Urinary bladder (tissue), 4 donors: ENCODE data around the gene ENTREP3. TPM values are rescaled to one million over a fixed set of nuclear protein-coding genes. Genes with fewer than 3 reads are reported as not detected.

ENCODE experiments used
- DNase-seq: peaks from one replicate; pipeline ENCODE4 v3.0.0-alpha.2; 2015; ENCODE audit errors: extremely low spot score
- H3K27ac ChIP-seq: one replicate; pipeline ENCODE4 v1.5.1; 2013; ENCODE audit warnings: low read depth, mild to moderate bottlenecking, moderate library complexity
- H3K36me3 ChIP-seq: one replicate; pipeline ENCODE4 v1.6.1; 2013; ENCODE audit warnings: mild to moderate bottlenecking, moderate library complexity; ENCODE audit not compliant: insufficient read depth
- H3K4me1 ChIP-seq: one replicate; pipeline ENCODE4 v1.6.1; 2013; ENCODE audit warnings: mild to moderate bottlenecking, moderate library complexity; ENCODE audit not compliant: insufficient read depth
- H3K4me3 ChIP-seq: one replicate; pipeline ENCODE4 v1.5.1; 2013; ENCODE audit warnings: low read depth, low read length
- WGBS: extraction: QIAGEN DNeasy Blood & Tissue Kit; methylation state at CpG from one replicate; pipeline ENCODE4 v1.1.7; 2013; 5-methylcytosine and 5-hydroxymethylcytosine counted together
- polyA plus RNA-seq: library from polyadenylated mRNA; stranded (reverse); fragments of 200-250 nt; gene quantifications from one replicate; pipeline ENCODE4 v1.2.3, GENCODE V29; 2013
- total RNA-seq: library from RNA; depleted of rRNA; stranded (reverse); fragments of >200 nt; gene quantifications from one replicate; pipeline ENCODE4 v1.2.3, GENCODE V29; 2014
- donor health status: healthy with polysubstance abuse.
- donor health status: healthy.

ENTREP3 gene
- total and polyA plus RNA-seq, 2 donors, result 2.6 to 37.8 TPM

DNA sequence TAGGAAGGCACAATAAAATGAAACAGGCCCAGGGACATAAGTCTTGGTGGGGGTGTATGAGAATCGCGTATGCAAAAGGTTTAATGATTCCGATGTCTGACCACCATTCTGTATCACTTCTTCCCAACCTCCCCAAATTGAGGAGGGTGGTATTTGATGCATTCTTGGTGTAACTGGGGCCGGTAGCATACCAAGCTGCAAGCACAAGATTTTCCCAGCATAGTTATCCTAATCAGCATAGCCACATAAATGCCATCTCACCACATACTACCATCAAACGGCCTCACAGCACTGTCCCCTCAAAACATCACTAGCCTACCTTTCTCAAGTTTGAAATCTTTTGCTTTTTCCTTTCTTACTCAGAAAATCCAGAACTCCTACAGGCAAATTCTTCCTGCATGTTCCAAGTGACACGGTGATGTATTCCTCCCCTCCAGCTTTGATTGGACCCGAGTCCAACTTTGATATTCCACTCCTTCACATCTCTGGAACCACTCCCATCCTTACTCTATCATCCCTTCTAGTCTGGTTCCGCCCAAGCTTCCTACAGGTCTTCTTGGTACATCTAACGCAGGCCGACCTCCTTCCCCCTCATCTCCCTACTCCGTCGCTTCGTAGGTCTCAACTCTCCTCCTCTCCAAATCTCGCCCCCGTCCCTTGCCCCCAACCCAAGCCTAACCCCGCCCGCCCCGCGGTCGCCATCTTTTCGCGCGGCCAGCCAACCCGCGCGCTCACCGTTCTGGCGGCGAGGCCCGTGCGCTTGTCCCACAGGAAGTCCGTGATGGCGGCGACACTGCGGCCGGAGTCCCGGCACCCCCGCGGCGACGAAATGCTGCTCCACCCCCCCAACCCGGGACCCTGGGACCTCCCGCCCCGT, 17.4 kb upstream of the ENTREP3 start:
- peaks cover 2% of the 10 kb centered on the region for H3K4me1 ChIP-seq
- peak overlapping the region; percentile 72 for H3K4me3 ChIP-seq
- H3K27ac ChIP-seq, result peak overlapping the region; percentile 93
- WGBS, result 4% methylated on average over 44 of the region's 44 CpGs
- no peaks in the 10 kb centered on the region for H3K36me3 ChIP-seq
- no peak for DNase-seq

DNA sequence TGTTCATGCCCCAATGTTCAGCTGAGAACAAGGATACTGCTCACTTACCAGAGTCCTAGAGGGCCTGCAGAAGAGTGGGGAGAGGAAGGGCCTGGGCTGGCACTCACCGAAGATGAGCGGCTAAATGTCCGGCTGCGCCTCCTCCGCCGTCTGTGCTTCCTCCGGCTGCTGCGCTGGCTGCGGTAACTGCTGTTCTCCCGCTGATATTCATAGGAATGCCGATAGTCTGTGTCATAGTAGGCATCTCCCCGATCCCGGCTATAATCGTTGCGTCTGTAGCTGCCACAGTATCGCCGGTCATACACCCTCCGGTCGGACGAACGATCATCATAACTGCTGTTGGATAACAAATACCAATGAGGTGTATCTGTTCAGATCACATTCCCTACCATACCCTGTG, 14.1 kb upstream of the ENTREP3 start:
- Histone ChIP-seq H3K4me3 (no peak overlapping the region), H3K36me3 (peaks cover 3% of the 10 kb centered on the region), H3K27ac (no peak overlapping the region), H3K4me1 (no peaks in the 10 kb centered on the region)
- DNase-seq, result no peak
- WGBS, result 92% methylated on average over 21 of the region's 21 CpGs

DNA sequence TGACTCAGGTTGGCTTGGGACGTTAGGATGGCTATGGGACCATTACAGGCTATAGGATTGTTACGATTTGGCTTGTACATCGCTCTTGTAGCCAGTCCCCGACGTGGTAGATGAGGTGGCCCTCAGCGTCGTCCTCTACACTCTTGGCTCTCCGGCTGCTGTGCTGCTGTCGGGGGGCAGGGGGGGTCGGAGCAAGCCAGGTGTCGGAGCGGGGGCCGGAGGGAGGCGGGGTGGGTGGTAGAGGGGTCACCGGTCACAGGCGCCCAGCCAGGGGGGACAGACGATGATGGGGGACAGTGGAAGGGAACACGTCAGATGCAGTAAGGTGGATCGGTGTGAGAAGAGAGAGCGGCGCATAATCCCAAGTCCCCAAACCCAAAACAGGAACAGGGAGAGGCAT, 13.3 kb upstream of the ENTREP3 start:
- no peak for DNase-seq
- H3K36me3 ChIP-seq, result peaks cover 4% of the 10 kb centered on the region
- 91% methylated on average over 21 of the region's 21 CpGs for WGBS
- no peaks in the 10 kb centered on the region for H3K4me1 ChIP-seq
- H3K27ac ChIP-seq, result no peak overlapping the region
- H3K4me3 ChIP-seq, result no peak overlapping the region

GRCh38 chr1:155267373-155267772, 12.1 kb upstream of the ENTREP3 start:
- DNase-seq, result no peak
- no peaks in the 10 kb centered on the region for H3K4me1 ChIP-seq
- H3K27ac ChIP-seq, result no peak overlapping the region
- WGBS, result 76% methylated on average over 2 of the region's 2 CpGs
- H3K36me3 ChIP-seq, result peaks cover 4% of the 10 kb centered on the region
- H3K4me3 ChIP-seq, result no peak overlapping the region

DNA sequence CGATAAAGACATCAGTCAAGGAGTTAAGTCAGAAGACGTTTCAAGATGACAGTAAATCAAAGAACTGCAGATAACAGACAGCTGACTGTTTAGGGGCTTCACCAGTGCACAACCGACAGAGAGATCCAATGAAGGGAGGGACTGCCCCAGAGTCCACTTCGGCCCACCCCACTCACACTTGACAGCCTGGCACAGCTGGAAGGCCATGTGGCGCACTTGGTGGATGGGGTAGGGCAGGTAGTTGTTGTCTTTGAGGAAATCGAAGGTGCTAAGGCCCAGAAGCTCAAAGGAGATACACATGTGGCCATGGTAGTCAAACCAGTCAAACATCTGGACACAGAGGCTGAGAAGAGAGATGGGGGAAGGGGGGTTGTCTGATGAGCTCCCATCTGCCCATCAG, 11.3 kb upstream of the ENTREP3 start:
- no peaks in the 10 kb centered on the region for H3K4me1 ChIP-seq
- no peak overlapping the region for H3K4me3 ChIP-seq
- WGBS, result 79% methylated on average over 6 of the region's 6 CpGs
- peaks cover 4% of the 10 kb centered on the region for H3K36me3 ChIP-seq
- H3K27ac ChIP-seq, result no peak overlapping the region
- no peak for DNase-seq

DNA sequence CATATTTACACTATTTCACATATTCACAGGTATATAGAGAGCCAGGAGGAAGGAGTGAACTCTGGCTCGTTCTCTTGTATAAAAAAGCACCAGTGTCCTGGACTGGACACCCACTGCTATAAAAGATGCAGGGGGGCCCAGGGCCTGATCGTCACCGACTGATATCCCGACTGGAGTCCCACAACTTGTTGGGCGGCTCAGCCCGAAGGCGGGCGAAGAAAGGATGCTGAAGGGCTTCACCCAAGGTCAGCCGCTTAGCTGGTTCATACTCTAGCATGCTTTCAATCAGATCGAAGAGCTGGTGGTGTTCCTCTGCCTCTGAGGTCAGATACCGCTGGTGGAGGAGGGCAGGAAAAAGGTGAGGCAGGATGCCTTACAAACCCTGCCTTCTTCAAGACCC, 7.8 kb upstream of the ENTREP3 start:
- Histone ChIP-seq H3K4me1 (no peaks in the 10 kb centered on the region), H3K36me3 (peaks cover 4% of the 10 kb centered on the region), H3K4me3 (no peak overlapping the region), H3K27ac (no peak overlapping the region)
- no peak for DNase-seq
- 87% methylated on average over 11 of the region's 11 CpGs for WGBS

DNA sequence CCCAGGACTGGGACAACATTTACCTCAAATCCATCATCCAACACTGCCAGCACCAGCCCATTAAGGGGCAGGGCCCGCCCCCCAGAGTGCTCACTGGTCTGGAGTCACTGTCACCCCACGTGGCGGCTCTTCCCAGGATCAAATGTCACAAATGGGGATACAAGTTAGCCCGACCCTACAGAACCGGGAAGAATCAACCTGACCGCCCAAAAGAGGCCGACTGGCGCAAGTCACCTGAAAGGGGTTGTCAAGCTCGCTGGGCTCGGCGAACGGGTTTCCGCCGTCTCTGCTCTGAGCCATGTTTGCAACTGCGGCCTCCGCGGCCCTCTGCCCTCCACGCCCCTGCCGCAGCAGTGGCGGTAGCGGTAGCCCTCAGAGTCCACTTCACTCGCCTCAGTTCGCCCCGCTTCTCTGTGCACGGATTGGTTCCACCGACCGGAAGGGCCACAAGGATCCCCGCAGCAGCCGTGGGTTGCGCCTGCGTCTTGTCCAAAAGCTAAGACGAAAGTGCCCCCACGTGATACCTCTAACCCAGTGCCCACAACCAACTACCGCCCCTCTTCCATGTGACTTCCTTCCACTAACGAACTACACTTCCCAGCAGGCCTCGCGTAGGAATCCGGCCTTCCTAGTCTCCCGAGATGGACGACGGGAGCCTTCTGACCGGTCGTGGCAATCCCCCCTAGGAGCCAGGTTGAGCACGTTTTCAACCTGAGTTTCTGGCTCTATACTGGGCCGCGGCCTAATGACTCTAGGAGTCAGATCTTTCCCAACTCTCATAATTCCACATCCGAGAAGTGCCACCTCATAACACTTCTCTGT, 6.8 kb upstream of the ENTREP3 start, which contains the start of gene SCAMP3:
TSS of gene SCAMP3 (minus strand) at position 509 of the 822 bp plus-strand sequence. CDS start at position 300, 209 bp downstream.
- H3K4me3 ChIP-seq, result peak within 1 kb of the TSS; percentile 61
- DNase-seq, result peak; percentile 98
- H3K27ac ChIP-seq, result peak within 1 kb of the TSS; percentile 60
- peaks cover 7% of the 10 kb centered on the region for H3K36me3 ChIP-seq
- no peaks in the 10 kb centered on the region for H3K4me1 ChIP-seq
- under 1% methylated on average over 47 of the region's 47 CpGs for WGBS

GRCh38 chr1:155261493-155261851, 6.2 kb upstream of the ENTREP3 start:
- no peak for DNase-seq
- 0% methylated on average over 9 of the region's 9 CpGs for WGBS
- Histone ChIP-seq H3K36me3 (peaks cover 4% of the 10 kb centered on the region), H3K4me1 (no peaks in the 10 kb centered on the region), H3K27ac (peak overlapping the region; percentile 60), H3K4me3 (peak overlapping the region; percentile 61)

DNA sequence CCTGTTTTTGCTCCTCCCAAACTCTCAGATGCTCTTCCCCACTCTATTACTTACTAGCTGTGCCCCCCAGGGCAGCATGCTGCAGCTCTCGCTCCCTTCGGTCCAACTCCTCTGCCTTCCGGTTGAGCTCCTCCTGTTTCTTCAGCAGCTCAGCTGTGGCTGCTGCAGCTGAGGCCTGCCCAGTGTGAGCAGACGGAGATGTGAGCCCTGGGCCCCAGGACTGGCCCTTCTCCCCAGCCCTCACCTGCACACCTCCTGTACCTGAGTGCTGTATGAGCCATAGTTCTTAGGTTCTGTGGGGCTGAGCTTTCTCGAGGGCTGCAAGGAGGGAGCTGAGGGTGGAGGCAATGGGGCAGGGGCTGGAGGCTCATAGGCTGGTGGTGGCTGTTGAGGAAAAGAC, 5.0 kb upstream of the ENTREP3 start:
- DNase-seq, result no peak
- H3K4me1 ChIP-seq, result no peaks in the 10 kb centered on the region
- no peak overlapping the region for H3K27ac ChIP-seq
- H3K4me3 ChIP-seq, result no peak overlapping the region
- 90% methylated on average over 5 of the region's 5 CpGs for WGBS
- peaks cover 4% of the 10 kb centered on the region for H3K36me3 ChIP-seq

GRCh38 chr1:155256058-155256852, 972 bp upstream of the ENTREP3 start:
- Histone ChIP-seq H3K4me1 (no peaks in the 10 kb centered on the region), H3K36me3 (peaks cover 2% of the 10 kb centered on the region), H3K4me3 (no peak overlapping the region), H3K27ac (peak overlapping the region; percentile 87)
- WGBS, result 73% methylated on average over 20 of the region's 20 CpGs
- no peak for DNase-seq

DNA sequence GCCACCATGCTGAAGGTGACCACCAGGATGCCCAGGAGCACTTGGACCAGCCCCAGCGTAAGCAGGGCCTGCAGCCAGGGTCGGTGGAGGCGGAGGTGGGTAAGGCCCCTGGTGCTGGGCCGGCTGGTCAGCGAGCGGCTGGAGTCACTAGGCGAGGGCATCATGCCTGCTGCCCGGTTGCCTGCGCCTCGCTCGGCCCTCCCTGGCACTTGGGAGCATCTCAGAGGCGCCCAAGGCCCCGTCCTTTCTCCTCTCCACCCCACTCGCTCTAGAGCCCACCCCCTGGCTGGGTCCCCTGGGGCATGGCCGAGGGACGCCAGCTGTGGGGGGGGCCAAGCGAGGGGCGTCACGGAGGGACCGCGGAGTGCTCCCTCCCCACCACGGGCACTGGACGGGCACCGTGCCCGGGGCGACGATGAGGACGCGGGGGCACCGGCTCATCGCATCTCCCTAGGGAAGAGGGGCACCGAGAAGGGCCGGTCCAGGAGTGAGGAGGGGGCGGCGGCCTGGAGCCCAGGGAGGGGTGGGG, 505 bp downstream of the ENTREP3 start:
- H3K27ac ChIP-seq, result peak overlapping the region; percentile 82
- no peak for DNase-seq
- no peaks in the 10 kb centered on the region for H3K4me1 ChIP-seq
- peak overlapping the region; percentile 75 for H3K4me3 ChIP-seq
- 2% methylated on average over 35 of the region's 35 CpGs for WGBS
- H3K36me3 ChIP-seq, result peaks cover 2% of the 10 kb centered on the region

DNA sequence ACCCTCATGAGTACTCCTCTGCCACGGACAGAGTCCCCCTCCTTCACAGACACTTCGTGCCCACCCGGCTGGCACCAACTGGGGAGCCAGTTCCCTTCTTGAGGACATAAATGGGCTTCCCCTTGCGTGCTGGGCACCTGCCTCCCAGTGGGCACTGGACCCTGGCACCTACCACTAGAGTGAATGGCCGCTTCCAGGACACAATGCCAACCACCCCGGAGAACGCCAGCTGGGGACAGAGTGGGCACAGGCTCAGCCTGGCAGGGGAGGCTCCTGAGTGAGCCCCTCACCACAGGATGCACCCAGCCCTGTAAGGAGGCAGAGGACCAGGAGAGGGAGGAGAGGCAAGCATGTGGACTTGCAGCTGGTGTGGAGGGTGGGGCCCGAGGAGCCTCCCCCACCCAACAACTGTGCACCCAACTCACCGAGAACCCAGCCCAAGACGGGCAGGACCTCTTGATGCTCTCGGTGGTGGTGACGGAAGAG, 1.0 kb downstream of the ENTREP3 start:
- DNase-seq, result no peak
- H3K4me1 ChIP-seq, result no peaks in the 10 kb centered on the region

GRCh38 chr1:155253797-155254196, 1.5 kb downstream of the ENTREP3 start:
- peaks cover 2% of the 10 kb centered on the region for H3K36me3 ChIP-seq
- H3K4me1 ChIP-seq, result no peaks in the 10 kb centered on the region
- no peak for DNase-seq
- no peak overlapping the region for H3K27ac ChIP-seq
- H3K4me3 ChIP-seq, result no peak overlapping the region
- WGBS, result 60% methylated on average over 5 of the region's 5 CpGs

More for the DNA sequence above, 1.0 kb downstream of the ENTREP3 start:
- Histone ChIP-seq H3K36me3 (peaks cover 2% of the 10 kb centered on the region), H3K4me3 (peak overlapping the region; percentile 75), H3K27ac (no peak overlapping the region)
- WGBS, result 33% methylated on average over 12 of the region's 12 CpGs
